GM23338 (cell line): ENCODE measurements around the gene UBL4A. TPM values are rescaled to one million over a fixed set of nuclear protein-coding genes. Genes with fewer than 3 reads are reported as not detected.

ENCODE experiments used
- ATAC-seq: fragments of 200-7000 bp; cut with Tn5 transposase; 3 replicates; pipeline ENCODE4 v1.9.1; 2020
- DNase-seq: peaks from one replicate; pipeline ENCODE4 v3.0.0-alpha.2; 2015; ENCODE audit warnings: low spot score
- H2AFZ ChIP-seq: fragments of 200-600 bp; sonication (generic); 2 replicates; pipeline ENCODE4 v1.8.0; 2016; ENCODE audit warnings: antibody characterized with exemption, mild to moderate bottlenecking, moderate library complexity
- H3F3A ChIP-seq: fragments of 200-600 bp; sonication (generic); replicated peaks from 2 replicates; pipeline ENCODE4 v1.8.0; 2017; ENCODE audit warnings: antibody characterized with exemption, mixed run types, low read depth
- H3K27ac ChIP-seq: fragments of 200-600 bp; sonication (generic); 2 replicates; pipeline ENCODE4 v1.6.1; 2016; ENCODE audit warnings: low read depth
- H3K27me3 ChIP-seq: fragments of 200-600 bp; sonication (generic); 2 replicates; pipeline ENCODE4 v1.8.0; 2016; ENCODE audit warnings: mild to moderate bottlenecking, mixed run types, moderate library complexity; ENCODE audit not compliant: insufficient read depth
- H3K36me3 ChIP-seq: fragments of 200-600 bp; sonication (generic); 2 replicates; pipeline ENCODE4 v1.8.0; 2016; ENCODE audit warnings: mild to moderate bottlenecking; ENCODE audit not compliant: insufficient read depth
- H3K4me1 ChIP-seq: fragments of 200-600 bp; sonication (generic); 2 replicates; pipeline ENCODE4 v1.8.0; 2016; ENCODE audit warnings: mild to moderate bottlenecking, moderate library complexity; ENCODE audit not compliant: insufficient read depth
- H3K4me2 ChIP-seq: fragments of 200-600 bp; sonication (generic); 2 replicates; pipeline ENCODE4 v1.7.1; 2017; ENCODE audit warnings: mixed run types
- H3K4me3 ChIP-seq: fragments of 200-600 bp; sonication (generic); 2 replicates; pipeline ENCODE4 v1.6.1; 2016; ENCODE audit warnings: mixed run types
- H3K79me2 ChIP-seq: fragments of 200-600 bp; sonication (generic); replicated peaks from 2 replicates; pipeline ENCODE4 v1.8.0; 2017; ENCODE audit warnings: mild to moderate bottlenecking; ENCODE audit not compliant: insufficient read depth
- H3K9me2 ChIP-seq: fragments of 200-600 bp; sonication (generic); 2 replicates; pipeline ENCODE4 v1.8.0; 2017; ENCODE audit not compliant: insufficient read depth
- H4K20me1 ChIP-seq: fragments of 200-600 bp; sonication (generic); replicated peaks from 2 replicates; pipeline ENCODE4 v1.8.0; 2017; ENCODE audit warnings: mild to moderate bottlenecking; ENCODE audit not compliant: insufficient read depth
- H3K27ac Mint-ChIP-seq: 2 replicates; pipeline ENCODE4 v1.8.0; 2020; ENCODE audit warnings: inconsistent platforms, mild to moderate bottlenecking, moderate library complexity, mixed read lengths
- H3K27me3 Mint-ChIP-seq: 3 replicates; pipeline ENCODE4 v1.8.0; 2022; ENCODE audit warnings: low read depth, mild to moderate bottlenecking, moderate library complexity, mixed read lengths, inconsistent platforms; ENCODE audit not compliant: insufficient read depth, poor library complexity
- H3K36me3 Mint-ChIP-seq: 3 replicates; pipeline ENCODE4 v1.8.0; 2021; ENCODE audit warnings: low read depth, mild to moderate bottlenecking, inconsistent platforms, moderate library complexity, mixed read lengths
- H3K4me1 Mint-ChIP-seq: 3 replicates; pipeline ENCODE4 v1.8.0; 2020; ENCODE audit warnings: mild to moderate bottlenecking, inconsistent platforms, mixed read lengths
- H3K4me3 Mint-ChIP-seq: 3 replicates; pipeline ENCODE4 v1.8.0; 2021; ENCODE audit warnings: moderate library complexity, mild to moderate bottlenecking, inconsistent platforms, mixed read lengths
- H3K9me3 Mint-ChIP-seq: 3 replicates; pipeline ENCODE4 v1.8.0; 2020; ENCODE audit warnings: moderate library complexity, mild to moderate bottlenecking, inconsistent platforms, mixed read lengths
- CREB1 ChIP-seq: fragments of 250-450 bp; sonication (Bioruptor Pico); IDR thresholded peaks from 2 replicates; pipeline ENCODE4 v1.5.0; 2020; ENCODE audit warnings: low read depth, mild to moderate bottlenecking, moderate library complexity
- EZH2 ChIP-seq: fragments of 200-600 bp; sonication (generic); IDR thresholded peaks from one replicate; pipeline ENCODE4 v1.8.0; 2017; ENCODE audit warnings: antibody characterized with exemption, mild to moderate bottlenecking, low read depth; ENCODE audit not compliant: unreplicated experiment
- JUNB ChIP-seq: IDR thresholded peaks from one replicate; pipeline ENCODE4 v1.6.1; 2016; ENCODE audit warnings: antibody characterized with exemption; ENCODE audit not compliant: unreplicated experiment
- NANOG ChIP-seq: IDR thresholded peaks from 2 replicates; pipeline ENCODE4 v1.6.1; 2016; ENCODE audit warnings: antibody characterized with exemption, borderline replicate concordance
- POLR2AphosphoS5 ChIP-seq: IDR thresholded peaks from 2 replicates; pipeline ENCODE4 v1.6.1; 2016; ENCODE audit warnings: antibody characterized with exemption, low read depth
- STAT1 ChIP-seq: IDR thresholded peaks from one replicate; pipeline ENCODE4 v1.6.1; 2016; ENCODE audit warnings: antibody characterized with exemption; ENCODE audit not compliant: unreplicated experiment
- polyA plus RNA-seq: library from polyadenylated mRNA; unstranded; fragments of >200 nt; fragmentation: Nextera tagmentation; extraction: Ambion mirVana; gene quantifications from 2 replicates; pipeline ENCODE4 v1.2.1, GENCODE V29; 2016
- total RNA-seq: library from RNA; depleted of rRNA; stranded (reverse); fragments of >200 nt; shearing (Covaris generic); gene quantifications from 2 replicates; pipeline ENCODE4 v1.2.3, GENCODE V29; 2014
- TF ChIP-seq, protein P1 (sequence below): fragments of 250-450 bp; sonication (Bioruptor Pico); IDR thresholded peaks from 2 replicates; pipeline ENCODE4 v1.5.0; 2020; ENCODE audit warnings: mild to moderate bottlenecking, moderate library complexity
- TF ChIP-seq, protein P2 (sequence below): IDR thresholded peaks from 2 replicates; pipeline ENCODE4 v1.6.1; 2016; ENCODE audit warnings: antibody characterized with exemption

The UBL4A gene
- total and polyA plus RNA-seq, 2 experiments from 2014 or later, result 15.6 to 43.7 TPM

DNA sequence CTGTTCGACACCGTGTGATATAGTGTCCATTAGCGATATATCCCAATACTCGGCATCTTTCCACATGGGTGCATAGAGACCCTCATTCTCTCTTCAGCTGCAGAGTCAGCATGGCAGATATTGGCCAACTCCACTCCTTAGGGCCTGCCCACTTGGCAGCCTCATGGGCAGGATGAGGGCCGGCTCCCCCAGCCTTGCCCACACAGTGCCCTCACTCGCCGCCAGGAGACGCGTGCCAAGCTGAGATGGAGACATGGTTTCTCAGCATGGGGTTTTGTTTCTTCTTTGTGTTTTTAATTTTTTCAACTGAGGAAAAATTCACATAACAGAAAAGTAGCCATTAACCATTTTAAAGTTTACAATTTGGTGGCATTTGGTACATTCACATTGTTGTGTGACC lies 33.6 kb downstream of the UBL4A start (continued):
- TF ChIP-seq, protein P1, sequence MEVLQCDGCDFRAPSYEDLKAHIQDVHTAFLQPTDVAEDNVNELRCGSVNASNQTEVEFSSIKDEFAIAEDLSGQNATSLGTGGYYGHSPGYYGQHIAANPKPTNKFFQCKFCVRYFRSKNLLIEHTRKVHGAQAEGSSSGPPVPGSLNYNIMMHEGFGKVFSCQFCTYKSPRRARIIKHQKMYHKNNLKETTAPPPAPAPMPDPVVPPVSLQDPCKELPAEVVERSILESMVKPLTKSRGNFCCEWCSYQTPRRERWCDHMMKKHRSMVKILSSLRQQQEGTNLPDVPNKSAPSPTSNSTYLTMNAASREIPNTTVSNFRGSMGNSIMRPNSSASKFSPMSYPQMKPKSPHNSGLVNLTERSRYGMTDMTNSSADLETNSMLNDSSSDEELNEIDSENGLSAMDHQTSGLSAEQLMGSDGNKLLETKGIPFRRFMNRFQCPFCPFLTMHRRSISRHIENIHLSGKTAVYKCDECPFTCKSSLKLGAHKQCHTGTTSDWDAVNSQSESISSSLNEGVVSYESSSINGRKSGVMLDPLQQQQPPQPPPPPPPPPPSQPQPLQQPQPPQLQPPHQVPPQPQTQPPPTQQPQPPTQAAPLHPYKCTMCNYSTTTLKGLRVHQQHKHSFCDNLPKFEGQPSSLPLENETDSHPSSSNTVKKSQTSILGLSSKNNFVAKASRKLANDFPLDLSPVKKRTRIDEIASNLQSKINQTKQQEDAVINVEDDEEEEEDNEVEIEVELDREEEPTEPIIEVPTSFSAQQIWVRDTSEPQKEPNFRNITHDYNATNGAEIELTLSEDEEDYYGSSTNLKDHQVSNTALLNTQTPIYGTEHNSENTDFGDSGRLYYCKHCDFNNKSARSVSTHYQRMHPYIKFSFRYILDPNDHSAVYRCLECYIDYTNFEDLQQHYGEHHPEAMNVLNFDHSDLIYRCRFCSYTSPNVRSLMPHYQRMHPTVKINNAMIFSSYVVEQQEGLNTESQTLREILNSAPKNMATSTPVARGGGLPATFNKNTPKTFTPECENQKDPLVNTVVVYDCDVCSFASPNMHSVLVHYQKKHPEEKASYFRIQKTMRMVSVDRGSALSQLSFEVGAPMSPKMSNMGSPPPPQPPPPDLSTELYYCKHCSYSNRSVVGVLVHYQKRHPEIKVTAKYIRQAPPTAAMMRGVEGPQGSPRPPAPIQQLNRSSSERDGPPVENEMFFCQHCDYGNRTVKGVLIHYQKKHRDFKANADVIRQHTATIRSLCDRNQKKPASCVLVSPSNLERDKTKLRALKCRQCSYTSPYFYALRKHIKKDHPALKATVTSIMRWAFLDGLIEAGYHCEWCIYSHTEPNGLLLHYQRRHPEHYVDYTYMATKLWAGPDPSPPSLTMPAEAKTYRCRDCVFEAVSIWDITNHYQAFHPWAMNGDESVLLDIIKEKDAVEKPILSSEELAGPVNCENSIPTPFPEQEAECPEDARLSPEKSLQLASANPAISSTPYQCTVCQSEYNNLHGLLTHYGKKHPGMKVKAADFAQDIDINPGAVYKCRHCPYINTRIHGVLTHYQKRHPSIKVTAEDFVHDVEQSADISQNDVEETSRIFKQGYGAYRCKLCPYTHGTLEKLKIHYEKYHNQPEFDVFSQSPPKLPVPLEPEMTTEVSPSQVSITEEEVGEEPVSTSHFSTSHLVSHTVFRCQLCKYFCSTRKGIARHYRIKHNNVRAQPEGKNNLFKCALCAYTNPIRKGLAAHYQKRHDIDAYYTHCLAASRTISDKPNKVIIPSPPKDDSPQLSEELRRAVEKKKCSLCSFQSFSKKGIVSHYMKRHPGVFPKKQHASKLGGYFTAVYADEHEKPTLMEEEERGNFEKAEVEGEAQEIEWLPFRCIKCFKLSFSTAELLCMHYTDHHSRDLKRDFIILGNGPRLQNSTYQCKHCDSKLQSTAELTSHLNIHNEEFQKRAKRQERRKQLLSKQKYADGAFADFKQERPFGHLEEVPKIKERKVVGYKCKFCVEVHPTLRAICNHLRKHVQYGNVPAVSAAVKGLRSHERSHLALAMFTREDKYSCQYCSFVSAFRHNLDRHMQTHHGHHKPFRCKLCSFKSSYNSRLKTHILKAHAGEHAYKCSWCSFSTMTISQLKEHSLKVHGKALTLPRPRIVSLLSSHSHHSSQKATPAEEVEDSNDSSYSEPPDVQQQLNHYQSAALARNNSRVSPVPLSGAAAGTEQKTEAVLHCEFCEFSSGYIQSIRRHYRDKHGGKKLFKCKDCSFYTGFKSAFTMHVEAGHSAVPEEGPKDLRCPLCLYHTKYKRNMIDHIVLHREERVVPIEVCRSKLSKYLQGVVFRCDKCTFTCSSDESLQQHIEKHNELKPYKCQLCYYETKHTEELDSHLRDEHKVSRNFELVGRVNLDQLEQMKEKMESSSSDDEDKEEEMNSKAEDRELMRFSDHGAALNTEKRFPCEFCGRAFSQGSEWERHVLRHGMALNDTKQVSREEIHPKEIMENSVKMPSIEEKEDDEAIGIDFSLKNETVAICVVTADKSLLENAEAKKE (CRISPR knock-in tag), result no peak
- TF ChIP-seq NANOG (no peak), STAT1 (no peak), JUNB (no peak), POLR2AphosphoS5 (no peak)
- TF ChIP-seq, protein P2, sequence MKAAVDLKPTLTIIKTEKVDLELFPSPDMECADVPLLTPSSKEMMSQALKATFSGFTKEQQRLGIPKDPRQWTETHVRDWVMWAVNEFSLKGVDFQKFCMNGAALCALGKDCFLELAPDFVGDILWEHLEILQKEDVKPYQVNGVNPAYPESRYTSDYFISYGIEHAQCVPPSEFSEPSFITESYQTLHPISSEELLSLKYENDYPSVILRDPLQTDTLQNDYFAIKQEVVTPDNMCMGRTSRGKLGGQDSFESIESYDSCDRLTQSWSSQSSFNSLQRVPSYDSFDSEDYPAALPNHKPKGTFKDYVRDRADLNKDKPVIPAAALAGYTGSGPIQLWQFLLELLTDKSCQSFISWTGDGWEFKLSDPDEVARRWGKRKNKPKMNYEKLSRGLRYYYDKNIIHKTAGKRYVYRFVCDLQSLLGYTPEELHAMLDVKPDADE, result no peak

DNA sequence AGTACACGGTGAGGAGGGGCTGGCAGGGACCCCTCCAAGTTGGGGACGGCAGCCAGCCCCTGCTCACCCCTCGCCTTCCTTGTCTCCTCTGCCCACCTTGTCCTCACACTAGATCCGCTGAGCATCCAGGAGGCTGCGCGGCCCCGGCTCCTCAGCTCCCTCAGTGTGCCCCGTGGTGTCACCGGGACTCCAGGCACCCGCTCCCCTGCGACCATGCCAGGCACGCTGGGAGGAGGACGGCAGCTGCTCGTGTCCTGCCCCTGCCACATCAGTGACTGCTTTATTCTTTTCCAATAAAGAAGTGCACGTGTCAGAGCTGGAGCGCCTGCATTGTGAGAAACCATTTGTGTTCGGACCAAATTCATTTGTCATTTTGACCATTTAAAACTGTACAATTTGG lies 36.1 kb downstream of the UBL4A start:
- Histone ChIP-seq H3K4me3 (no peak overlapping the region), H2AFZ (no peak overlapping the region), H3K27me3 (no peaks in the 10 kb centered on the region), H3F3A (no peaks in the 10 kb centered on the region), H3K36me3 (no peaks in the 10 kb centered on the region), H3K27ac (no peak overlapping the region), H3K79me2 (no peaks in the 10 kb centered on the region), H3K4me2 (no peak overlapping the region), H4K20me1 (no peaks in the 10 kb centered on the region), H3K9me2 (no peaks in the 10 kb centered on the region), H3K4me1 (no peaks in the 10 kb centered on the region)
- Mint-ChIP-seq H3K4me3 (no peak overlapping the region), H3K27me3 (peaks cover 4% of the 10 kb centered on the region), H3K27ac (no peak overlapping the region), H3K9me3 (no peaks in the 10 kb centered on the region), H3K4me1 (no peaks in the 10 kb centered on the region), H3K36me3 (peaks cover 6% of the 10 kb centered on the region; the same call in 2 of the 3 replicates)
- no peak for DNase-seq
- TF ChIP-seq CREB1 (CRISPR knock-in tag), result no peak
- TF ChIP-seq EZH2, result no peak
- TF ChIP-seq NANOG, result no peak
- TF ChIP-seq, protein P2, result no peak
- ATAC-seq, result no peak
